ENCODE data around the gene ARID5B.

Gene ARID5B

GRCh38 chr10:62096256-62096933 lies 194.9 kb downstream of the ARID5B start:
- TF ChIP-seq, protein P1, sequence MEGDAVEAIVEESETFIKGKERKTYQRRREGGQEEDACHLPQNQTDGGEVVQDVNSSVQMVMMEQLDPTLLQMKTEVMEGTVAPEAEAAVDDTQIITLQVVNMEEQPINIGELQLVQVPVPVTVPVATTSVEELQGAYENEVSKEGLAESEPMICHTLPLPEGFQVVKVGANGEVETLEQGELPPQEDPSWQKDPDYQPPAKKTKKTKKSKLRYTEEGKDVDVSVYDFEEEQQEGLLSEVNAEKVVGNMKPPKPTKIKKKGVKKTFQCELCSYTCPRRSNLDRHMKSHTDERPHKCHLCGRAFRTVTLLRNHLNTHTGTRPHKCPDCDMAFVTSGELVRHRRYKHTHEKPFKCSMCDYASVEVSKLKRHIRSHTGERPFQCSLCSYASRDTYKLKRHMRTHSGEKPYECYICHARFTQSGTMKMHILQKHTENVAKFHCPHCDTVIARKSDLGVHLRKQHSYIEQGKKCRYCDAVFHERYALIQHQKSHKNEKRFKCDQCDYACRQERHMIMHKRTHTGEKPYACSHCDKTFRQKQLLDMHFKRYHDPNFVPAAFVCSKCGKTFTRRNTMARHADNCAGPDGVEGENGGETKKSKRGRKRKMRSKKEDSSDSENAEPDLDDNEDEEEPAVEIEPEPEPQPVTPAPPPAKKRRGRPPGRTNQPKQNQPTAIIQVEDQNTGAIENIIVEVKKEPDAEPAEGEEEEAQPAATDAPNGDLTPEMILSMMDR (IDR thresholded peaks at IDR 0.05; ENCODE audit: low read depth, low read length), result no peak
- DNase-seq (ENCODE audit: low read depth in 2 of 2), result no peak
- no peak overlapping the region for H3K4me3 ChIP-seq (replicated peaks in 1 of 2; ENCODE audit: low read depth in 2 of 2, low read length in 2 of 2)

DNA sequence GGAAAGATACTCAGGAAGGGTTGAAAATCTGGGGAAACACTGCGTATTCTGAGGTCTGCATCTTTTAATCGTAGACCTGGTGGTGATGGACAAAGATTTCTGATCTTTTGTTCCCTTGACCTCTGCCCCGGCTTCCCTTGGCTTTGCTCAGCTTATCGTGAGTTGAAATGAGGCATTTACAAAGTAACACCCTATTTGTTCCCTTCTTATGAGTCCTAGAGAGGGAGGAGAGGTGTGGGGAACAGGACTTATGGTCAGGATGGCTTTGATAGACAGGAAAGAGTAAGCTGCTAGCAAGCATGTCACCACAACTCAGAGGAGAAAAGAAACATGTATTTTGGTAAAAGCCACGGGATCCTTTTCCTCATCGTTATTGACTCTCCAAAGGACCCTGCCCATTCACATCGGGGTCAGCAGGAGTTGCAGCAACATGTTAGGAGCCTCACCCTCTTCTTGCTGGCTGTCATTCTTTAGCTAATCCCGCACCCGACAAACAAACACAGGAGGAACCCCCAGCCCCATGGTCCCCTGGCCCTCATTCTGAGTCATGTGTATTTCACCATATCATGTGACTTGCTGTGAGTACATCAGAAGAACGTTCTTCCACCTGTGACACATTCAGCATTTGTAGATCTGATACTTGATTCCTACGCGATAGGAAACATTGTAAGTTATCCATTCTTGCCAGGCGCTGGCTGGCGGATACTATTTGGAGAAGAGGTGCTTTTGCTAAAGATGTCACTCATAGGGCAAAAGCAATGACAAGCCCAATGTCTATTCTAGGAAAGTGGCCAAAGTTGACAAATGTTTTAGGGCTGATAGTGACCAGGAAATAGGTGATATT lies 197.0 kb downstream of the ARID5B start:
- DNase-seq (ENCODE audit: low read depth in 2 of 2), result no peak

GRCh38 chr10:62099299-62099698 lies 197.8 kb downstream of the ARID5B start:
- no peak for DNase-seq (ENCODE audit: low read depth in 2 of 2)
- H3K4me3 ChIP-seq (replicated peaks in 1 of 2; ENCODE audit: low read depth in 2 of 2, low read length in 2 of 2), result no peak overlapping the region
- TF ChIP-seq, protein P1 (IDR thresholded peaks at IDR 0.05; ENCODE audit: low read depth, low read length), result no peak

More for the DNA sequence above, 197.0 kb downstream of the ARID5B start:
- TF ChIP-seq, protein P1 (IDR thresholded peaks at IDR 0.05; ENCODE audit: low read depth, low read length), result no peak
- no peak overlapping the region for H3K4me3 ChIP-seq (replicated peaks in 1 of 2; ENCODE audit: low read depth in 2 of 2, low read length in 2 of 2)

DNA sequence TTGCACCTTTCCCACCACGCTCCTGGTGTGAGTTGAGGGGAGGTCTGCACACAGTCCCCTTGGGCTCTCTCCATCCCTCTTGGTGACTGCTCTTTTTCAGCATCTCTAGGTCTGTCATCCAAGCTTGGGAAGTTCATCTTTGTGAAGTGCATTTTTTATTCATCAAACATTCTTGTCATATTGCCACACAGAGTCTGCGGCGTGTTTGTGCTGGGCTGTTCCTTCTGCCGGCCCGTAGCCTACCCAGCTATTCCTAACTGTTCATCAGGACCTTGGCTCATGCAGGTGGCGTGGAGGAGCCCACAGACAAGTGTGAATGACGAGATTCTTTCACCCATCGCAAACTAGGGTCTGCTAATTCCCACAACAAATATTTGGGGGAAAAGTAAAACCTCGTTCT lies 202.4 kb downstream of the ARID5B start:
- no peak for DNase-seq (ENCODE audit: low read depth in 2 of 2)
- TF ChIP-seq, protein P1 (IDR thresholded peaks at IDR 0.05; ENCODE audit: low read depth, low read length), result no peak
- H3K4me3 ChIP-seq (replicated peaks in 1 of 2; ENCODE audit: low read depth in 2 of 2, low read length in 2 of 2), result no peak overlapping the region

DNA sequence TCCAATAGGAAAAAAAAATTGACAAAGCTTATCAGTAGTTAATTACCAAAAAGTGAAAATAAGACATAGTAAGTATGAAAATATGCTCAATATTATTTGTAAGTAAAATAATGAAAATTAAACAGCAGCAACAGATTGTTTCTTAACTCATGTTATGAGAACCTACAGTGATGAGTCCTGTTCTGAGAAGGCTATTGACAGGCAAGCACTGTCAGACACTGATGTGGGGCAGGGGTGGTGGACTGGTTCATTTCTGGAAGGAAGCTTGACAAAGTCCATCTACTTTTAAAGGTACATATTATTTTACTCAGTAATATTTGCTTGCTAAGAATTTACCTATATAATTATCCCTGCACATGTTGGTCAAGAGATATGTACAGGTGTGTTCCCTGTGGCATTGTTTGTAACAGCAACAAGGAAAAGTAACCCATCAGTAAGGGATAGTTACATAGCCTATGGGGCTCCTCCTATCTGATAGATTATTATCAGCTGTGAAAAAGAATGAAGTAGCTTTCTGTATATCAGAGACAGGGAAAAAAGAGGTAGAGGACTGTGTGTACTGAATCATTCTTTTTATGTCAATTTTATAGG lies 205.5 kb downstream of the ARID5B start:
- TF ChIP-seq, protein P1 (IDR thresholded peaks at IDR 0.05; ENCODE audit: low read depth, low read length), result no peak
- no peak overlapping the region for H3K4me3 ChIP-seq (replicated peaks in 1 of 2; ENCODE audit: low read depth in 2 of 2, low read length in 2 of 2)
- no peak for DNase-seq (ENCODE audit: low read depth in 2 of 2)

- TF ChIP-seq, protein P1 (IDR thresholded peaks at IDR 0.05; ENCODE audit: low read depth, low read length), result no peak
- no peak overlapping the region for H3K4me3 ChIP-seq (replicated peaks in 1 of 2; ENCODE audit: low read depth in 2 of 2, low read length in 2 of 2)
- DNase-seq (ENCODE audit: low read depth in 2 of 2), result no peak
These were observed 207.5 kb downstream of the ARID5B start for GRCh38 chr10:62108759-62109586.
